HEK293 (cell line): ENCODE results near the gene RIPK1.

Experiments used
- CTCF ChIA-PET: fragments of 350-600 bp; formaldehyde crosslinking; extraction: SDS; loops from one replicate; lab custom pipeline; 2021; ENCODE audit warnings: antibody characterized with exemption; lab: Yijun Ruan, JAX
- POLR2A ChIA-PET: fragments of 300-600 bp; formaldehyde crosslinking; extraction: SDS; loops from one replicate; lab custom pipeline; 2020; ENCODE audit warnings: antibody characterized with exemption, inconsistent platforms; lab: Yijun Ruan, JAX
- H3K27ac ChIP-seq: fragments of 200-500 bp; sonication (Bioruptor generic); 2 replicates; pipeline ENCODE4 v1.5.1; 2014; ENCODE audit warnings: low read depth, low read length, control low read depth, inconsistent platforms; ENCODE audit errors: extremely low read depth
- H3K36me3 ChIP-seq, 2 experiments: fragments of 200-500 bp in 1 of 2; sonication (Bioruptor generic) in 1 of 2; 1 replicate in 1 of 2; 2 replicates in 1 of 2; pipeline ENCODE4 v1.5.1; 2014 to 2017; ENCODE audit warnings: inconsistent platforms in 2 of 2, low read length in 2 of 2; ENCODE audit not compliant: control insufficient read depth in 2 of 2, insufficient read depth in 1 of 2
- H3K4me1 ChIP-seq: fragments of 200-500 bp; sonication (Bioruptor generic); 2 replicates; pipeline ENCODE4 v1.5.1; 2014; ENCODE audit warnings: mild to moderate bottlenecking, low read length, inconsistent platforms; ENCODE audit not compliant: control insufficient read depth, insufficient read depth
- H3K4me3 ChIP-seq: 2 replicates; pipeline ENCODE4 v1.5.1; 2011; ENCODE audit warnings: low read depth, mild to moderate bottlenecking, control low read depth, low read length, moderate library complexity
- H3K9me3 ChIP-seq: fragments of 200-500 bp; sonication (Bioruptor generic); 2 replicates; pipeline ENCODE4 v1.5.1; 2014; ENCODE audit warnings: low read depth, low read length, inconsistent platforms; ENCODE audit not compliant: control insufficient read depth, insufficient read depth
- ATF2 ChIP-seq: fragments of 450-650 bp; formaldehyde crosslinking; IDR thresholded peaks from 2 replicates; pipeline ENCODE4 v1.5.1; 2016; ENCODE audit warnings: missing biosample characterization, missing genetic modification characterization, low read depth
- BCL11B ChIP-seq: fragments of 450-650 bp; formaldehyde crosslinking; IDR thresholded peaks from 2 replicates; pipeline ENCODE4 v1.5.1; 2016; ENCODE audit warnings: low read depth, missing biosample characterization, missing genetic modification characterization
- CTCF ChIP-seq: fragments of 450-650 bp; formaldehyde crosslinking; IDR thresholded peaks from 2 replicates; pipeline ENCODE4 v1.5.1; 2016; ENCODE audit warnings: missing biosample characterization, missing genetic modification characterization
- GLIS2 ChIP-seq: fragments of 450-650 bp; formaldehyde crosslinking; IDR thresholded peaks from 2 replicates; pipeline ENCODE4 v1.5.1; 2016; ENCODE audit warnings: missing biosample characterization, missing genetic modification characterization
- KLF7 ChIP-seq: fragments of 450-650 bp; formaldehyde crosslinking; IDR thresholded peaks from 2 replicates; pipeline ENCODE4 v1.5.1; 2016; ENCODE audit warnings: missing biosample characterization, missing genetic modification characterization, borderline replicate concordance
- PATZ1 ChIP-seq: fragments of 450-650 bp; formaldehyde crosslinking; IDR thresholded peaks from 2 replicates; pipeline ENCODE4 v1.5.1; 2016; ENCODE audit warnings: missing biosample characterization, missing genetic modification characterization
- ZBTB44 ChIP-seq: fragments of 450-650 bp; IDR thresholded peaks from 2 replicates; pipeline ENCODE4 v1.5.1; 2018; ENCODE audit warnings: missing biosample characterization, mild to moderate bottlenecking, missing genetic modification characterization
- ZNF132 ChIP-seq: fragments of 450-650 bp; formaldehyde crosslinking; IDR thresholded peaks from 2 replicates; pipeline ENCODE4 v1.5.1; 2017; ENCODE audit warnings: missing biosample characterization, missing genetic modification characterization, borderline replicate concordance
- ZNF148 ChIP-seq: fragments of 450-650 bp; formaldehyde crosslinking; IDR thresholded peaks from 2 replicates; pipeline ENCODE4 v1.5.0; 2017; ENCODE audit warnings: missing biosample characterization, missing genetic modification characterization, borderline replicate concordance
- ZNF184 ChIP-seq: fragments of 450-650 bp; IDR thresholded peaks from 2 replicates; pipeline ENCODE4 v1.5.1; 2018; ENCODE audit warnings: missing biosample characterization, mild to moderate bottlenecking, missing genetic modification characterization
- ZNF214 ChIP-seq: fragments of 450-650 bp; formaldehyde crosslinking; IDR thresholded peaks from 2 replicates; pipeline ENCODE4 v1.5.1; 2017; ENCODE audit warnings: missing biosample characterization, mild to moderate bottlenecking, missing genetic modification characterization, borderline replicate concordance
- ZNF26 ChIP-seq: fragments of 450-650 bp; formaldehyde crosslinking; IDR thresholded peaks from 2 replicates; pipeline ENCODE4 v1.5.1; 2016; ENCODE audit warnings: missing biosample characterization, missing genetic modification characterization
- ZNF423 ChIP-seq: fragments of 450-650 bp; formaldehyde crosslinking; IDR thresholded peaks from 2 replicates; pipeline ENCODE4 v1.5.1; 2016; ENCODE audit warnings: missing biosample characterization, missing genetic modification characterization
- ZNF521 ChIP-seq: fragments of 450-650 bp; formaldehyde crosslinking; IDR thresholded peaks from 2 replicates; pipeline ENCODE4 v1.5.1; 2017; ENCODE audit warnings: missing biosample characterization, mild to moderate bottlenecking, missing genetic modification characterization
- ZNF600 ChIP-seq: fragments of 450-650 bp; formaldehyde crosslinking; IDR thresholded peaks from 2 replicates; pipeline ENCODE4 v1.5.1; 2016; ENCODE audit warnings: missing biosample characterization, missing genetic modification characterization
- ZNF777 ChIP-seq: fragments of 450-650 bp; formaldehyde crosslinking; IDR thresholded peaks from 2 replicates; pipeline ENCODE4 v1.5.1; 2017; ENCODE audit warnings: missing biosample characterization, missing genetic modification characterization, borderline replicate concordance
- ZNF792 ChIP-seq: fragments of 450-650 bp; formaldehyde crosslinking; IDR thresholded peaks from 2 replicates; pipeline ENCODE4 v1.5.1; 2016; ENCODE audit warnings: missing biosample characterization, missing genetic modification characterization

RIPK1 gene

GRCh38 chr6:3053231-3053508 is 15.1 kb upstream of the RIPK1 start:
- H3K9me3 ChIP-seq, result no peaks in the 10 kb centered on the region
- CTCF ChIA-PET, result interaction anchor here (0.6 to 1.9 kb wide), 4 partner anchors 51 to 207 kb away, joined by 3 to 9 read pairs (median 8); no protein-coding TSS in a partner anchor
- no peaks in the 10 kb centered on the region for H3K36me3 ChIP-seq
- POLR2A ChIA-PET, result no interaction called here
- no peak for TF ChIP-seq ZNF148
- TF ChIP-seq ZNF214 (tag by site-specific recombination), result no peak
- TF ChIP-seq ZNF521 (tag by site-specific recombination), result no peak
- TF ChIP-seq ZNF792 (tag by site-specific recombination), result no peak
- no peak for TF ChIP-seq BCL11B
- TF ChIP-seq ZNF777, result no peak
- TF ChIP-seq ATF2 (tag by site-specific recombination), result no peak
- no peak for TF ChIP-seq PATZ1 (tag by site-specific recombination)
- no peak for TF ChIP-seq ZBTB44
- TF ChIP-seq ZNF184 (tag by site-specific recombination), result no peak
- no peak for TF ChIP-seq GLIS2 (tag by site-specific recombination)
- no peak for TF ChIP-seq ZNF600 (tag by site-specific recombination)
- no peak for TF ChIP-seq ZNF26
- TF ChIP-seq CTCF (tag by site-specific recombination), result no peak
- TF ChIP-seq ZNF132, result no peak
- no peak for TF ChIP-seq KLF7
- no peak for TF ChIP-seq ZNF423
- H3K4me1 ChIP-seq, result no peaks in the 10 kb centered on the region
- no peak overlapping the region for H3K4me3 ChIP-seq
- H3K27ac ChIP-seq, result no peak overlapping the region
